DOHH2 (cell line): ENCODE results near the gene LSMEM2.

Experiments used
- CTCF ChIP-seq: fragments of 200-600 bp; sonication (generic); IDR thresholded peaks from one replicate; pipeline ENCODE4 v1.5.1; 2014; ENCODE audit warnings: antibody characterized with exemption, mild to moderate bottlenecking, low read depth, low read length; ENCODE audit not compliant: poor library complexity, severe bottlenecking
- EZH2phosphoT487 ChIP-seq: fragments of 200-600 bp; sonication (generic); IDR thresholded peaks from 2 replicates; pipeline ENCODE4 v1.6.1; 2017; ENCODE audit warnings: borderline replicate concordance, mild to moderate bottlenecking, antibody characterized with exemption, low read length, moderate library complexity, mixed read lengths

- TF ChIP-seq CTCF (no peak), EZH2phosphoT487 (no peak)
Measured at GRCh38 chr3:50273689-50274065, 5.2 kb upstream of the LSMEM2 start.
